Stomach (tissue), 9 donors: ENCODE results near the gene ZNF692. TPM values are rescaled to one million over a fixed set of nuclear protein-coding genes. Genes with fewer than 3 reads are reported as not detected.
A peak's percentile ranks its signal among the peaks of the same experiment; 100 is the strongest.

Experiments
- DNase-seq, 2 donors: peaks; one replicate each; pipeline versions ENCODE4 v3.0.0 to v3.0.0-alpha.2; 2013 to 2019
- H3K27ac ChIP-seq, 5 donors: fragments of 200-600 bp in 4 of 5; sonication (generic) in 4 of 5; one replicate each; pipeline ENCODE4 v1.5.1; 2013 to 2019; ENCODE audit warnings: mild to moderate bottlenecking in 1 of 5, moderate library complexity in 1 of 5
- H3K27me3 ChIP-seq, 3 donors: fragments of 200-600 bp; sonication (generic); one replicate each; pipeline ENCODE4 v1.5.1; 2017 to 2019; ENCODE audit warnings: mixed run types in 1 of 3
- H3K36me3 ChIP-seq, 4 donors: fragments of 200-600 bp; sonication (generic); 1 replicate in 3 of 4; 2 replicates in 1 of 4; pipeline ENCODE4 v1.5.1; 2016 to 2019
- H3K4me1 ChIP-seq, 4 donors: fragments of 200-600 bp; sonication (generic); one replicate each; pipeline ENCODE4 v1.5.1; 2016 to 2019
- H3K4me3 ChIP-seq, 4 donors: fragments of 200-600 bp; sonication (generic) in 3 of 4; one replicate each; pipeline ENCODE4 v1.5.1; 2016 to 2019; ENCODE audit warnings: mild to moderate bottlenecking in 1 of 4
- H3K9me3 ChIP-seq, 4 donors: fragments of 200-600 bp; sonication (generic); one replicate each; pipeline ENCODE4 v1.5.1; 2016 to 2019
- CTCF ChIP-seq, 7 experiments: fragments of 450-650 bp in 4 of 7; fragments of 200-600 bp in 3 of 7; sonication (generic) in 3 of 7; IDR thresholded peaks; one replicate each; pipeline ENCODE4 v1.5.1; 2016 to 2019; ENCODE audit warnings: antibody characterized with exemption in 7 of 7, control low read depth in 2 of 7, mild to moderate bottlenecking in 1 of 7
- EP300 ChIP-seq: sonication (generic); formaldehyde crosslinking; IDR thresholded peaks from one replicate; pipeline ENCODE4 v1.6.1; 2017; ENCODE audit warnings: antibody characterized with exemption
- POLR2A ChIP-seq, 4 donors: fragments of 450-650 bp; IDR thresholded peaks; one replicate each; pipeline ENCODE4 v1.6.1; 2016; ENCODE audit warnings: antibody characterized with exemption in 4 of 4, control low read depth in 2 of 4, mild to moderate bottlenecking in 1 of 4, moderate library complexity in 1 of 4
- POLR2AphosphoS5 ChIP-seq, 3 donors: sonication (generic); formaldehyde crosslinking; IDR thresholded peaks; one replicate each; pipeline ENCODE4 v1.6.1; 2016; ENCODE audit warnings: antibody characterized with exemption in 3 of 3
- WGBS, 5 donors: extraction: QIAGEN DNeasy Blood & Tissue Kit in 3 of 5; methylation state at CpG; one replicate each; pipeline versions ENCODE4 v1.1.5 to v1.1.7; 2013 to 2018; 5-methylcytosine and 5-hydroxymethylcytosine counted together
- intact Hi-C: fragments of 100-400 bp; cut with DNase I; formaldehyde crosslinking; loops from one replicate; pipeline ENCODE4 v1.15.1; 2023; ENCODE audit warnings: low total_unique reads
- polyA plus RNA-seq, 3 donors: library from polyadenylated mRNA; stranded (reverse); fragments of 200-250 nt; gene quantifications; one replicate each; pipeline ENCODE4 v1.2.3, GENCODE V29; 2013
- total RNA-seq, 5 donors: library from RNA; depleted of rRNA; stranded (reverse); fragments of >200 nt; gene quantifications; one replicate each; pipeline versions ENCODE4 v1.1.0 to v1.2.3, GENCODE V29; 2014 to 2016
- donor health status: healthy with polysubstance abuse.
- donor health status: Bipolar disorder and iron deficiency.
- donor health status: healthy.

ZNF692 gene
- total and polyA plus RNA-seq, 8 donors, result 8.4 to 120 (median 76.4) TPM

- peak; percentile 90 to 98 for DNase-seq
- Histone ChIP-seq H3K4me1 (peaks cover 43 to 54% (median 50%) of the 10 kb centered on the region in 4 donors), H3K27me3 (no peaks in the 10 kb centered on the region), H3K27ac (peak within 1 kb of the TSS; percentile 96 to 99 (median 96)), H3K4me3 (peak within 1 kb of the TSS; percentile 76 to 91 (median 90)), H3K9me3 (no peaks in the 10 kb centered on the region), H3K36me3 (peaks cover under 1 to 27% (median 18%) of the 10 kb centered on the region in 4 donors)
- intact Hi-C loops, result no loop called here
- WGBS, 5 donors, result 0 to 1% (median 0%) methylated on average over 56 of the region's 56 CpGs
- TF ChIP-seq POLR2AphosphoS5 (IDR thresholded peaks at IDR 0.05), result peak; percentile 28 to 90 (median 73)
- TF ChIP-seq CTCF (IDR thresholded peaks at IDR 0.05), result peak in 5 of 7 experiments; percentile 42 to 71 (median 54)
- TF ChIP-seq POLR2A (IDR thresholded peaks at IDR 0.05), result no peak
- TF ChIP-seq EP300, result no peak
Measured at GRCh38 chr1:248825909-248826760, 32.8 kb downstream of the ZNF692 start, which contains the start of gene SH3BP5L. SH3BP5L (minus strand) TSS chr1:248825915; CDS start chr1:248824935, 980 bp downstream.

GRCh38 chr1:248825573-248825908 lies 33.3 kb downstream of the ZNF692 start:
- no peaks in the 10 kb centered on the region for H3K27me3 ChIP-seq
- H3K4me3 ChIP-seq, result peak overlapping the region; percentile 76 to 91 (median 90)
- TF ChIP-seq EP300 (no peak), POLR2A (IDR thresholded peaks at IDR 0.05) (no peak), POLR2AphosphoS5 (IDR thresholded peaks at IDR 0.05) (no peak), CTCF (IDR thresholded peaks at IDR 0.05) (no peak)
- WGBS, 5 donors, result 0 to 1% (median 1%) methylated on average over 18 of the region's 18 CpGs
- intact Hi-C loops, result no loop called here
- no peaks in the 10 kb centered on the region for H3K9me3 ChIP-seq
- H3K36me3 ChIP-seq, result peaks cover 6 to 33% (median 24%) of the 10 kb centered on the region in 4 donors
- DNase-seq, result no peak
- peaks cover 49 to 60% (median 56%) of the 10 kb centered on the region in 4 donors for H3K4me1 ChIP-seq
- H3K27ac ChIP-seq, result peak overlapping the region; percentile 96 to 99 (median 96)

GRCh38 chr1:248825136-248825535 lies 33.7 kb downstream of the ZNF692 start:
- Histone ChIP-seq H3K36me3 (peaks cover 8 to 37% (median 28%) of the 10 kb centered on the region in 4 donors), H3K27ac (peak overlapping the region in 4 of 5 donors; percentile 96 to 99 (median 96)), H3K4me3 (peak overlapping the region; percentile 76 to 91 (median 90)), H3K4me1 (peaks cover 53 to 64% (median 59%) of the 10 kb centered on the region in 4 donors), H3K9me3 (no peaks in the 10 kb centered on the region), H3K27me3 (no peaks in the 10 kb centered on the region)
- WGBS, 5 donors, result 21 to 37% (median 23%) methylated on average over 10 of the region's 10 CpGs
- DNase-seq, result peak in 1 of 2 donors; percentile 34
- intact Hi-C loops, result no loop called here
- TF ChIP-seq POLR2AphosphoS5 (IDR thresholded peaks at IDR 0.05), result no peak
- TF ChIP-seq EP300, result no peak
- no peak for TF ChIP-seq CTCF (IDR thresholded peaks at IDR 0.05)
- no peak for TF ChIP-seq POLR2A (IDR thresholded peaks at IDR 0.05)

GRCh38 chr1:248824701-248825100 lies 34.2 kb downstream of the ZNF692 start:
- H3K36me3 ChIP-seq, result peaks cover 10 to 40% (median 31%) of the 10 kb centered on the region in 4 donors
- intact Hi-C loops, result no loop called here
- no peak for DNase-seq
- no peaks in the 10 kb centered on the region for H3K9me3 ChIP-seq
- H3K27me3 ChIP-seq, result no peaks in the 10 kb centered on the region
- H3K4me3 ChIP-seq, result peak overlapping the region; percentile 76 to 91 (median 90)
- H3K27ac ChIP-seq, result peak overlapping the region in 3 of 5 donors; percentile 96 to 99 (median 96)
- H3K4me1 ChIP-seq, result peaks cover 53 to 67% (median 62%) of the 10 kb centered on the region in 4 donors
- WGBS, 5 donors, result 82 to 88% (median 87%) methylated on average over 3 of the region's 3 CpGs
- no peak for TF ChIP-seq POLR2A (IDR thresholded peaks at IDR 0.05)
- no peak for TF ChIP-seq EP300
- TF ChIP-seq POLR2AphosphoS5 (IDR thresholded peaks at IDR 0.05), result no peak
- no peak for TF ChIP-seq CTCF (IDR thresholded peaks at IDR 0.05)
